Adrenal gland (tissue), 5 donors: ENCODE results near the gene SELENOO.

Experiments
- CTCF ChIP-seq, 6 experiments: fragments of 450-650 bp in 4 of 6; fragments of 200-600 bp in 2 of 6; sonication (generic) in 1 of 6; IDR thresholded peaks; 1 replicate in 5 of 6; 2 replicates in 1 of 6; pipeline versions ENCODE4 v1.5.1 to v1.8.0; 2016 to 2021; ENCODE audit warnings: antibody characterized with exemption in 6 of 6, mild to moderate bottlenecking in 2 of 6, moderate library complexity in 1 of 6
- POLR2A ChIP-seq, 2 donors: fragments of 450-650 bp; IDR thresholded peaks; one replicate each; pipeline ENCODE4 v1.6.1; 2017; ENCODE audit warnings: antibody characterized with exemption in 2 of 2, mild to moderate bottlenecking in 2 of 2, moderate library complexity in 1 of 2
- donor health status: DM: no; HTN: no; CAD: no.

- no peak for TF ChIP-seq POLR2A (IDR thresholded peaks at IDR 0.05)
- TF ChIP-seq CTCF (IDR thresholded peaks at IDR 0.05), result no peak
Measured at GRCh38 chr22:50194037-50194805, 6.6 kb upstream of the SELENOO start.
